ENCODE data around the gene SLC30A7.
"Not testable (repeated sequence)": the region's sequence is repeated elsewhere in the genome, so short reads cannot be mapped to it uniquely, and the experiment has no call there.

SLC30A7 gene

DNA sequence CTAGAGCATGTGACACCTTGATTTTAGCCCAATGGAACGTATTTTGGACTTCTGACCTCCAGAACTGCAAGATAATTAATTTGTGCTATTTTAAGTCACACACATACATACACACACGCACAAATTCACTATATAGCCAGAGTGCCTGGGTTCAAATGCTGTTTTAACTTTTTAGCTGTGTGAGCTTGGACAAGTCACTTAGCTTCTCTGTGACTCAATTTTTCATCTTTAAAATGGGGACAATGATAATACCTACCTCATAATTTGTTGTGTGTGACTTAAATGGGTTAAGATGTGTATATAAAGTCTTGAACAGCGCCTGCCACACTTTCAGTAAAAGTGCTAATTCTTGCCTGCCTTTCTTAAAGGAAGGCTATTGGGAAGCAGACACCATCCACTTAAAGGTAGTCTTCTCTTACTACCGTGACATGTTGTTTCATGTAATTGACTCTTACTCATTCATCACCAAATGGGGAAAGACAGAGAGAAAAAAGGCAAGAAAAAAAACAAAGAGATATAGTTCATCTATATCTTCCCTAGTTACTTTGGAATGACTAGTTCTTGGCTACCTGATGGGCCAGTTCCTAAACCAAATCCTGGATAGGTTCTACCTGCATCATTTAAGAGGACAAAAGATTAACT is 56.3 kb downstream of the SLC30A7 start:
- Mint-ChIP-seq H3K27me3 (ENCODE audit: low read depth) (no peaks in the 10 kb centered on the region), H3K4me1 (peaks cover 13% of the 10 kb centered on the region), H3K9me3 (peaks cover 17% of the 10 kb centered on the region), H3K4me3 (no peak overlapping the region), H3K36me3 (ENCODE audit: low read depth) (peaks cover 43% of the 10 kb centered on the region), H3K27ac (no peak overlapping the region)
- TF ChIP-seq, protein P1, sequence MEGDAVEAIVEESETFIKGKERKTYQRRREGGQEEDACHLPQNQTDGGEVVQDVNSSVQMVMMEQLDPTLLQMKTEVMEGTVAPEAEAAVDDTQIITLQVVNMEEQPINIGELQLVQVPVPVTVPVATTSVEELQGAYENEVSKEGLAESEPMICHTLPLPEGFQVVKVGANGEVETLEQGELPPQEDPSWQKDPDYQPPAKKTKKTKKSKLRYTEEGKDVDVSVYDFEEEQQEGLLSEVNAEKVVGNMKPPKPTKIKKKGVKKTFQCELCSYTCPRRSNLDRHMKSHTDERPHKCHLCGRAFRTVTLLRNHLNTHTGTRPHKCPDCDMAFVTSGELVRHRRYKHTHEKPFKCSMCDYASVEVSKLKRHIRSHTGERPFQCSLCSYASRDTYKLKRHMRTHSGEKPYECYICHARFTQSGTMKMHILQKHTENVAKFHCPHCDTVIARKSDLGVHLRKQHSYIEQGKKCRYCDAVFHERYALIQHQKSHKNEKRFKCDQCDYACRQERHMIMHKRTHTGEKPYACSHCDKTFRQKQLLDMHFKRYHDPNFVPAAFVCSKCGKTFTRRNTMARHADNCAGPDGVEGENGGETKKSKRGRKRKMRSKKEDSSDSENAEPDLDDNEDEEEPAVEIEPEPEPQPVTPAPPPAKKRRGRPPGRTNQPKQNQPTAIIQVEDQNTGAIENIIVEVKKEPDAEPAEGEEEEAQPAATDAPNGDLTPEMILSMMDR (IDR thresholded peaks at IDR 0.05; ENCODE audit: unreplicated experiment in 3 of 3), result no peak

DNA sequence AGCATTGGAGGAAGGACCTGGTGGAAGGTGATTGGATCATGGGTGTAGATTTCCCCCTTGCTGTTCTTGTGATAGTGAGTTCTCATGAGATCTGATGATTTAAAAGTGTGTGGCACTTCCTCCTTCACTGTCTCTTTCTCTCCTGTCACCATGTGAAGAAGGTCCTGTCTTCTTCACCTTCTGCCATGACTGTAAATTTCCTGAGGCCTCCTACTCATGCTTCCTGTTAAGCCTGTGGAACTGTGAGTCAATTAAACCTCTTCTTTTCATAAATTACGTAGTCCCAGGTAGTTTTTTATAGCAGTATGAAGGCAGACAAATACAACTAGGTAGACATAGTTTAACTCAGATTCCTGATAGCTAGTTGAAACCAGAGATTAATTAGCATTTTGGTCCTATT is 57.1 kb downstream of the SLC30A7 start:
- peak overlapping the region in 2 of 3 experiments; percentile 38 to 62 for H3K27ac Mint-ChIP-seq
- not testable (repeated sequence) for H3K4me3 Mint-ChIP-seq; H3K9me3 Mint-ChIP-seq; H3K27me3 Mint-ChIP-seq (ENCODE audit: low read depth)
- H3K36me3 Mint-ChIP-seq (ENCODE audit: low read depth), result peaks cover 36% of the 10 kb centered on the region
- H3K4me1 Mint-ChIP-seq, result peaks cover 13% of the 10 kb centered on the region

DNA sequence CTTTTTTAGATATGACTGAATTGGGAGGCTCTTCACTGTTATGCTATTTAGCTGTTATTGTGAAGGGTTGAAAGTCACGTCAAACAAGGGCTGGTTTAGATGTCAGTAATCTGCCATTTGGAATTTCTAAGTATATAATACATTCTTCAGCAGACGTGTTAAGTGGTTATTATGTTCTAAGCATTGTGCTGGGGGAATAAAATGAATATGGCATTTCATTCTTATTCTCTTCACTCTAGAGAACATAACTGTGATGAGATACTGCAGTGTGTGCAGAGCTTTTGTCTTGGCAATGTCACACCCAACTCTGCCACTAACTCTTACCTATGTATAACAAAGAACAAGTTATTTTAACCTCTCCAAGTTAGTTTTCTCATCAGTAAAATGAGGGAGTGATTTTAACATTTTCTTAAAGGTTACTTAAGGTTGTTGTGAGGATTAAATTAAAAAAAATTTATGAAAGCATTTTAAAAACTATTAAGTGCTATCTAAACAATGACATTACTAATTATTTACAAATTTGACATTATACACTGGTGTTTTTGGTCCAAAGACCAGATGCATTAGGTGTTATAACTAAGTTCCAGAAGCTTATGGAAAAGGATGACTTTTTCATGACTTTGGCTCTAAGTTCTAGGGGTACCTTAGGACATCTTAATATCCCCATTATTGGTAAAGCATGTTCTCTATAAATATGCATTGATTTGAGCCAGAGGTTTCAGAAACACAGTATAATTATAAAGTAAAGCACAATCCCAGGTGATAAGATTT is 58.3 kb downstream of the SLC30A7 start:
- Mint-ChIP-seq H3K4me3 (no peak overlapping the region), H3K27ac (no peak overlapping the region), H3K4me1 (peaks cover 13% of the 10 kb centered on the region), H3K9me3 (no peaks in the 10 kb centered on the region), H3K27me3 (ENCODE audit: low read depth) (no peaks in the 10 kb centered on the region), H3K36me3 (ENCODE audit: low read depth) (peaks cover 24% of the 10 kb centered on the region)
- TF ChIP-seq, protein P1 (IDR thresholded peaks at IDR 0.05; ENCODE audit: unreplicated experiment in 3 of 3), result no peak

DNA sequence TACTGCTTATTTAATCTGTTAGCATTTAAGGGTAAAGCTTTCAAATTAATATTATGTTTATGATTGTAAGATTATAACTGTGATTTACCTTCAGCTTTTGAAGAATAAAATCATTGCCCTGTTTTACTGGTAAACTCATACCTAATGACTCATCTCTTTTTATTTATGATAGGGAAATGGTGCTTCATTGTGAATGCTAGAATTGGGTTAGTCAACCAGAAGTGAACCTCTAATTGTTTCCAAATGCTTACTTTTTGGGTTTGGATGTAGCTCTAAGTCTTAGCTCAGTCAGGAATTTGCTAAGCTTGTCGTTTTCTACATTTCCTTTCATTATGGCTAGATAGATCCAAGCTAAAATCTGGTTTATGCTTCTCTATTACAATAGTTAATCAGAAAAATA is 59.4 kb downstream of the SLC30A7 start:
- peaks cover 23% of the 10 kb centered on the region for H3K36me3 Mint-ChIP-seq (ENCODE audit: low read depth)
- H3K4me1 Mint-ChIP-seq, result peaks cover 13% of the 10 kb centered on the region
- peak overlapping the region; percentile 52 to 70 (median 59) for H3K27ac Mint-ChIP-seq
- no peaks in the 10 kb centered on the region for H3K27me3 Mint-ChIP-seq (ENCODE audit: low read depth)
- no peak overlapping the region for H3K4me3 Mint-ChIP-seq
- H3K9me3 Mint-ChIP-seq, result no peaks in the 10 kb centered on the region
- TF ChIP-seq, protein P1 (IDR thresholded peaks at IDR 0.05; ENCODE audit: unreplicated experiment in 3 of 3), result no peak

DNA sequence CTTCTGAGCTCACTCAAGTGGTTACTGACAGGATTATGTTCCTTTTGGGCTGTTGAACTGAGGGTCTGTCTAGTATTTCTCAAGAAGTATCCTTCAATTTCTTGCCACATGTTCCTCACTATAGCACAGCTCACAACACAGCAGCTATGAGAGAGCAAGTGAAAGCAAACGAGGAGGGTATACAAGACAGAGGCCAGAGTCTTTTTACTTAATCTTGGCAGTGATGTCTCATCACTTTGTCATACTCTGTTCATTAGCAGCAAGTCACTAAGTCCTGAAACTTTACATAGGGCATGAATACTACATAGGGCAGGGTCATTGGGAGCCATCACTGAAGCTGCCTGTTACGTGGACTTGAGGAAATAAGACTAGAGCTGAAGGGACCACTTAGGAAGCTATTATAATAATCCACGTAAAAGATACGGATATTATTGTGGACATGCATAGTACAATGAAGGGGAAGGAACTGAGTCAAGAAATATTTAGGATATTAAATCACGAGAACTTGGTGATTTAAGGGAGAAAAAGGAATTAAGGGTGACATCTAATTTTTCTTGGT is 63.7 kb downstream of the SLC30A7 start:
- Mint-ChIP-seq H3K36me3 (ENCODE audit: low read depth) (peaks cover 13% of the 10 kb centered on the region), H3K4me1 (peaks cover 4% of the 10 kb centered on the region), H3K27me3 (ENCODE audit: low read depth) (no peaks in the 10 kb centered on the region), H3K9me3 (no peaks in the 10 kb centered on the region), H3K4me3 (no peak overlapping the region), H3K27ac (no peak overlapping the region)
- TF ChIP-seq, protein P1 (IDR thresholded peaks at IDR 0.05; ENCODE audit: unreplicated experiment in 3 of 3), result no peak

DNA sequence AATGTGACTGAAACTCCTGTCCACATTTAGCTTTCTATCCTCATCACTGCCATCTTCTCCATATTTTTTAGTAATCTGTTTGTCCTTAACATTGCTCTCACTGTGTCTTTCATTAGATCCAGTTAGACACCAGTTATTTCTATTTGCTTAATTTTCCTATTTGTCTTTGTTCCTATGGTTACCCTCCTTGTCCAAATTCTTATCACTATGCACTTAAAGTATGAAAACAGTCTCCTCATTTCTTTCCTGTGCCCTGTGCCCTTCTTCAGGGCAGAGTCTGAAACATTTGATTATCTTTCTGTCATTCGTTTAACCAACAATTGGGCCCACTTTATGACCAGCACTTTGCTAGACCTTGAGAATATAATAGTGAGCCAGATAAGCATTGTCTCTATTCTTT is 64.2 kb downstream of the SLC30A7 start:
- H3K9me3 Mint-ChIP-seq, result no peaks in the 10 kb centered on the region
- no peaks in the 10 kb centered on the region for H3K27me3 Mint-ChIP-seq (ENCODE audit: low read depth)
- TF ChIP-seq, protein P1 (IDR thresholded peaks at IDR 0.05; ENCODE audit: unreplicated experiment in 3 of 3), result no peak
- H3K4me3 Mint-ChIP-seq, result no peak overlapping the region
- H3K36me3 Mint-ChIP-seq (ENCODE audit: low read depth), result peaks cover 17% of the 10 kb centered on the region
- H3K4me1 Mint-ChIP-seq, result peaks cover 4% of the 10 kb centered on the region
- no peak overlapping the region for H3K27ac Mint-ChIP-seq

Measured in nephron (organoid).